HCT116 (cell line): ENCODE measurements around the gene NR2C2. TPM values are rescaled to one million over a fixed set of nuclear protein-coding genes. Genes with fewer than 3 reads are reported as not detected.

Experiments used
- ATAC-seq: fragments of 200-7000 bp; cut with Tn5 transposase; 2 replicates; pipeline ENCODE4 v1.9.1; 2020; ENCODE audit warnings: mild to moderate bottlenecking, moderate library complexity
- BruUV-seq: library from RNA; stranded (reverse); fragments of 400-500 nt; replicated peaks from 2 replicates; lab custom pipeline; 2021; lab: Mats Ljungman, UMichigan
- CTCF ChIA-PET: fragments of 300-600 bp; sonication (Branson Sonifier 250); formaldehyde crosslinking; loops from one replicate; lab custom pipeline; 2021; ENCODE audit warnings: antibody characterized with exemption; lab: Charles Lee
- POLR2A ChIA-PET: fragments of 300-600, 350-600 bp; sonication (Branson Sonifier 250); formaldehyde crosslinking; loops from one replicate; lab custom pipeline; 2021; ENCODE audit warnings: antibody characterized with exemption; lab: Charles Lee
- RAD21 ChIA-PET, 2 experiments: fragments of 300-600 bp; sonication (Branson Sonifier 250); formaldehyde crosslinking; loops; one replicate each; lab custom pipeline; 2023; ENCODE audit warnings: low total read pairs in 2 of 2; ENCODE audit not compliant: uncharacterized antibody in 2 of 2, unreplicated experiment in 2 of 2, low non-redundant PET in 1 of 2; lab: Charles Lee
- DNase-seq: peaks from one replicate; pipeline ENCODE4 v3.0.0-alpha.2; 2010; ENCODE audit warnings: low read depth, low spot score
- H2AFZ ChIP-seq: fragments of 200-600 bp; shearing (Covaris generic), sonication (generic); 2 replicates; pipeline ENCODE4 v1.6.1; 2017; ENCODE audit warnings: low read depth, mixed run types, mixed read lengths, antibody characterized with exemption, low read length; ENCODE audit not compliant: poor library complexity, severe bottlenecking
- H3K27ac ChIP-seq: 2 replicates; pipeline ENCODE4 v1.5.1; 2012; ENCODE audit warnings: low read depth, low read length
- H3K27me3 ChIP-seq: fragments of 200-600 bp; sonication (generic); 2 replicates; pipeline ENCODE4 v1.6.1; 2016; ENCODE audit warnings: mixed run types, low read length, mixed read lengths; ENCODE audit not compliant: insufficient read depth
- H3K36me3 ChIP-seq, 2 experiments: fragments of 200-500 bp in 1 of 2; fragments of 200-600 bp in 1 of 2; sonication (Bioruptor generic) in 1 of 2; sonication (generic) in 1 of 2; 2 replicates each; pipeline versions ENCODE4 v1.5.1 to v1.6.1; 2014 to 2016; ENCODE audit warnings: low read length in 2 of 2, inconsistent platforms in 1 of 2, mixed read lengths in 1 of 2, mixed run types in 1 of 2; ENCODE audit not compliant: insufficient read depth in 2 of 2, control insufficient read depth in 1 of 2
- H3K4me1 ChIP-seq, 2 experiments: fragments of 200-600 bp in 1 of 2; sonication (generic) in 1 of 2; 2 replicates each; pipeline versions ENCODE4 v1.5.1 to v1.6.1; 2012 to 2017; ENCODE audit warnings: low read length in 2 of 2, inconsistent platforms in 1 of 2, mild to moderate bottlenecking in 1 of 2, mixed read lengths in 1 of 2, mixed run types in 1 of 2, moderate library complexity in 1 of 2; ENCODE audit not compliant: insufficient read depth in 2 of 2, control insufficient read depth in 1 of 2
- H3K4me2 ChIP-seq: fragments of 200-600 bp; sonication (generic); 2 replicates; pipeline ENCODE4 v1.6.1; 2017; ENCODE audit warnings: mixed run types, low read length, mixed read lengths
- H3K4me3 ChIP-seq, 2 experiments: fragments of 200-600 bp in 1 of 2; sonication (generic) in 1 of 2; replicated peaks in 1 of 2; 2 replicates each; pipeline ENCODE4 v1.5.1; 2011 to 2016; ENCODE audit warnings: low read length in 2 of 2, control low read depth in 1 of 2, low read depth in 1 of 2, mild to moderate bottlenecking in 1 of 2, mixed read lengths in 1 of 2, mixed run types in 1 of 2
- H3K79me2 ChIP-seq: fragments of 200-600 bp; sonication (generic); 2 replicates; pipeline ENCODE4 v1.6.1; 2017; ENCODE audit warnings: mild to moderate bottlenecking, mixed run types, low read length, moderate library complexity, mixed read lengths; ENCODE audit not compliant: insufficient read depth
- H3K9ac ChIP-seq: fragments of 200-600 bp; sonication (generic); 2 replicates; pipeline ENCODE4 v1.6.1; 2016; ENCODE audit warnings: low read length, mixed read lengths
- H3K9me2 ChIP-seq: fragments of 200-600 bp; sonication (generic), shearing (Covaris generic); 2 replicates; pipeline ENCODE4 v1.6.1; 2017; ENCODE audit warnings: mixed run types, mild to moderate bottlenecking, moderate library complexity; ENCODE audit not compliant: insufficient read depth
- H3K9me3 ChIP-seq, 2 experiments: fragments of 200-500 bp in 1 of 2; fragments of 200-600 bp in 1 of 2; sonication (Bioruptor generic) in 1 of 2; sonication (generic) in 1 of 2; 2 replicates each; pipeline ENCODE4 v1.6.1; 2014 to 2017; ENCODE audit warnings: low read length in 2 of 2, mixed read lengths in 2 of 2, inconsistent platforms in 1 of 2, low read depth in 1 of 2, mild to moderate bottlenecking in 1 of 2, mixed run types in 1 of 2, moderate library complexity in 1 of 2; ENCODE audit not compliant: control insufficient read depth in 1 of 2, insufficient read depth in 1 of 2
- H4K20me1 ChIP-seq: fragments of 200-600 bp; sonication (generic), shearing (Covaris generic); 2 replicates; pipeline ENCODE4 v1.6.1; 2017; ENCODE audit warnings: mixed run types, mild to moderate bottlenecking, moderate library complexity; ENCODE audit not compliant: insufficient read depth
- ATF3 ChIP-seq: IDR thresholded peaks from 2 replicates; pipeline ENCODE4 v1.6.1; 2012
- CBX3 ChIP-seq: IDR thresholded peaks from 2 replicates; pipeline ENCODE4 v1.6.1; 2012; ENCODE audit warnings: low read depth
- CEBPB ChIP-seq: IDR thresholded peaks from 2 replicates; pipeline ENCODE4 v1.6.1; 2012; ENCODE audit warnings: low read depth
- ELF1 ChIP-seq: IDR thresholded peaks from 2 replicates; pipeline ENCODE4 v1.6.1; 2012; ENCODE audit warnings: low read depth, borderline replicate concordance
- EZH2 ChIP-seq: fragments of 200-600 bp; sonication (generic); IDR thresholded peaks from 2 replicates; pipeline ENCODE4 v1.6.1; 2017; ENCODE audit warnings: antibody characterized with exemption, mixed run types
- EZH2phosphoT487 ChIP-seq: fragments of 200-600 bp; IDR thresholded peaks from 2 replicates; pipeline ENCODE4 v1.6.1; 2018; ENCODE audit warnings: antibody characterized with exemption, borderline replicate concordance
- FOSL1 ChIP-seq: IDR thresholded peaks from 2 replicates; pipeline ENCODE4 v1.6.1; 2012; ENCODE audit warnings: low read depth
- POLR2AphosphoS5 ChIP-seq: IDR thresholded peaks from 2 replicates; pipeline ENCODE4 v1.6.1; 2011; ENCODE audit warnings: mild to moderate bottlenecking, low read depth, low read length, moderate library complexity
- RAD21 ChIP-seq: IDR thresholded peaks from 2 replicates; pipeline ENCODE4 v1.6.1; 2012; ENCODE audit warnings: low read depth, mild to moderate bottlenecking
- REST ChIP-seq: IDR thresholded peaks from 2 replicates; pipeline ENCODE4 v1.6.1; 2012; ENCODE audit warnings: low read depth
- SIN3A ChIP-seq: IDR thresholded peaks from 2 replicates; pipeline ENCODE4 v1.6.1; 2012; ENCODE audit warnings: low read depth
- SP1 ChIP-seq: IDR thresholded peaks from 2 replicates; pipeline ENCODE4 v1.6.1; 2012; ENCODE audit warnings: low read depth
- SRF ChIP-seq: IDR thresholded peaks from 2 replicates; pipeline ENCODE4 v1.6.1; 2012; ENCODE audit warnings: low read depth
- YY1 ChIP-seq: IDR thresholded peaks from 2 replicates; pipeline ENCODE4 v1.6.1; 2011; ENCODE audit warnings: low read length, low read depth, moderate library complexity, mild to moderate bottlenecking; ENCODE audit not compliant: insufficient replicate concordance; ENCODE audit errors: extremely low read depth
- ZFX ChIP-seq: fragments of 450-650 bp; IDR thresholded peaks from 2 replicates; pipeline ENCODE4 v1.6.1; 2017
- ZNF274 ChIP-seq: fragments of 200-500 bp; sonication (Bioruptor generic); IDR thresholded peaks from 2 replicates; pipeline ENCODE4 v1.6.1; 2014; ENCODE audit warnings: mild to moderate bottlenecking, low read depth, low read length, inconsistent platforms
- intact Hi-C: fragments of 100-400 bp; cut with micrococcal nuclease; formaldehyde crosslinking; loops from 2 replicates; pipeline ENCODE4 v1.10.0; 2022
- total RNA-seq: library from RNA; stranded (reverse); gene quantifications from one replicate; pipeline ENCODE4 v1.2.1, GENCODE V29; 2021; ENCODE audit not compliant: unreplicated experiment
- TF ChIP-seq, protein P1 (sequence below): IDR thresholded peaks from 2 replicates; pipeline ENCODE4 v1.6.1; 2012
- TF ChIP-seq, protein P2 (sequence below): IDR thresholded peaks from 2 replicates; pipeline ENCODE4 v1.6.1; 2011; ENCODE audit warnings: mild to moderate bottlenecking, low read length, moderate library complexity; ENCODE audit not compliant: insufficient replicate concordance; ENCODE audit errors: extremely low read depth

Gene NR2C2
- total RNA-seq, 1 experiment from 2014 or later = 45.0 TPM

- intact Hi-C loops = no loop called here
- CTCF ChIA-PET = no interaction called here
- no TSS peak for BruUV-seq
Observed at GRCh38 chr3:15015456-15015855, 68.1 kb downstream of the NR2C2 start.

More at GRCh38 chr3:15015456-15015855, 68.1 kb downstream of the NR2C2 start:
- DNase-seq (no peak), ATAC-seq (no peak)
- ChIA-PET POLR2A (no interaction called here), RAD21 (no interaction called here)
- no peak for TF ChIP-seq EZH2
- TF ChIP-seq REST = no peak
- TF ChIP-seq POLR2AphosphoS5 = no peak
- no peak for TF ChIP-seq CEBPB
- no peak for TF ChIP-seq SP1
- TF ChIP-seq, protein P1, sequence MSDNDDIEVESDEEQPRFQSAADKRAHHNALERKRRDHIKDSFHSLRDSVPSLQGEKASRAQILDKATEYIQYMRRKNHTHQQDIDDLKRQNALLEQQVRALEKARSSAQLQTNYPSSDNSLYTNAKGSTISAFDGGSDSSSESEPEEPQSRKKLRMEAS = no peak
- no peak for TF ChIP-seq ZFX
- no peak for TF ChIP-seq SRF
- no peak for TF ChIP-seq YY1
- no peak for TF ChIP-seq ZNF274
- no peak for TF ChIP-seq ELF1
- no peak for TF ChIP-seq RAD21
- TF ChIP-seq ATF3 = no peak
- TF ChIP-seq, protein P2, sequence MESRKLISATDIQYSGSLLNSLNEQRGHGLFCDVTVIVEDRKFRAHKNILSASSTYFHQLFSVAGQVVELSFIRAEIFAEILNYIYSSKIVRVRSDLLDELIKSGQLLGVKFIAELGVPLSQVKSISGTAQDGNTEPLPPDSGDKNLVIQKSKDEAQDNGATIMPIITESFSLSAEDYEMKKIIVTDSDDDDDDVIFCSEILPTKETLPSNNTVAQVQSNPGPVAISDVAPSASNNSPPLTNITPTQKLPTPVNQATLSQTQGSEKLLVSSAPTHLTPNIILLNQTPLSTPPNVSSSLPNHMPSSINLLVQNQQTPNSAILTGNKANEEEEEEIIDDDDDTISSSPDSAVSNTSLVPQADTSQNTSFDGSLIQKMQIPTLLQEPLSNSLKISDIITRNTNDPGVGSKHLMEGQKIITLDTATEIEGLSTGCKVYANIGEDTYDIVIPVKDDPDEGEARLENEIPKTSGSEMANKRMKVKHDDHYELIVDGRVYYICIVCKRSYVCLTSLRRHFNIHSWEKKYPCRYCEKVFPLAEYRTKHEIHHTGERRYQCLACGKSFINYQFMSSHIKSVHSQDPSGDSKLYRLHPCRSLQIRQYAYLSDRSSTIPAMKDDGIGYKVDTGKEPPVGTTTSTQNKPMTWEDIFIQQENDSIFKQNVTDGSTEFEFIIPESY = no peak
- TF ChIP-seq CBX3 = no peak
- no peak for TF ChIP-seq EZH2phosphoT487
- no peak for TF ChIP-seq SIN3A
- TF ChIP-seq FOSL1 = no peak
- H3K4me3 ChIP-seq = no peak overlapping the region
- no peaks in the 10 kb centered on the region for H3K4me1 ChIP-seq
- no peak overlapping the region for H3K4me2 ChIP-seq
- no peak overlapping the region for H3K27ac ChIP-seq
- no peaks in the 10 kb centered on the region for H3K27me3 ChIP-seq
- H3K9ac ChIP-seq = no peak overlapping the region
- peaks cover 19% of the 10 kb centered on the region in 2 experiments; a peak in 3 of 4 replicates for H3K36me3 ChIP-seq
- H3K79me2 ChIP-seq = no peaks in the 10 kb centered on the region
- no peaks in the 10 kb centered on the region for H4K20me1 ChIP-seq
- no peaks in the 10 kb centered on the region for H3K9me2 ChIP-seq
- H2AFZ ChIP-seq = no peak overlapping the region
- no peaks in the 10 kb centered on the region for H3K9me3 ChIP-seq
